MV-4-11 (cell line): ENCODE measurements around the gene HMGN1.

Experiments used
- DNase-seq: peaks from one replicate; lab custom pipeline; 2025; lab: John Stamatoyannopoulos, UW

The HMGN1 gene

DNA sequence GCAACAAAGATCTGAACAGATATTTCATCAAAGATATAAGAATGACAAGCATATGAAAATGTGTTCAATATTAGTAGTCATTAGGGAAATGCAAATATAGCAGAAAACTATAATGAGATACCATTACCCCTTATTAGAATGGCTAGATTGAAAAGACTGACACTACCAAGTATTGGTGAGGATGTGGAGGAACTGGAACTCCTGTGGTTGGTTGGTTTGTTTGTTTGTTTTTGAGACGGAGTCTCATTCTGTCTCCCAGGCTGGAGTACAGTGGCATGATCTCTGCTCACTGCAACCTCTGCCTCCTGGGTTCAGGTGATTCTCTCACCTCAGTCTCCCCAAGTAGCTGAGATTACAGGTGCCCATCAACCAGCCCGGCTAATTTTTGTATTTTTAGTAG lies 18.9 kb upstream of the HMGN1 start:
- DNase-seq = no peak

DNA sequence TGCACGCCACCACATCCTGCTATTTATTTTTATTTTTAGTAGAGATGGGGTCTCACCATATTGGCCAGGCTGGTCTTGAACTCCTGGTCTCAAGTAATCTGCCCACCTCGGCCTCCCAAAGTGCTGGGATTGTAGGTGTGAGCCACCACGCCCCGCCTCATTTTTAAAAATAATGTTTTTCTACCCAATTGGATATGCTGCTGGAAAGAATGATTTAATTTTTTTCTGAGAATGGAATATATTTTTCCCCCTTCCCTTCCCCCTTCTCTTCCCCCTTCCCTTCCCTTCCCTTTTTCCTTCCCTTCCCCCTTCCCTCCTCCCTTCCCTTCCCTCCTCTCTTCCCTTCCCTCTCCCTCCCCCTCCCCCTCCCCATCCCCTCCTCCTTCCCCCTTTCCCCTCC lies 17.7 kb upstream of the HMGN1 start:
- no peak for DNase-seq

DNA sequence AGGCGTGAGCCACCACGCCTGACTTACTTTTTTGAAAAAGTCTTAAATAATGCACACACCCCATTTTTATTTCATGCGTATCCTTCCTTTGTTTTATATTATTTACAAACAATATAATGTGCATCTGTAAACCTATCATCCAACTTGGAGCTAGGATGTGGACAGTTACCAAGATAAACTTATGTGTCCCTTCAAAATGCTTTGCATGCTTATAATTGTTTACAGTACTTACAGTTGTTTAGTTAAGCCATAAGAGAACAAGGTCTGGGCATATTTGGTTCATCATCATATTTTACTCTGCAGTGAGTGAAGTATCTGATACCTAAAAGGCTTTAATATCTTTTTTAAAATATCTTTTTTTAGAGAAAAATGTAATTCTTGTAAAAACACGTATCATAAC lies 16.1 kb upstream of the HMGN1 start:
- no peak for DNase-seq

DNA sequence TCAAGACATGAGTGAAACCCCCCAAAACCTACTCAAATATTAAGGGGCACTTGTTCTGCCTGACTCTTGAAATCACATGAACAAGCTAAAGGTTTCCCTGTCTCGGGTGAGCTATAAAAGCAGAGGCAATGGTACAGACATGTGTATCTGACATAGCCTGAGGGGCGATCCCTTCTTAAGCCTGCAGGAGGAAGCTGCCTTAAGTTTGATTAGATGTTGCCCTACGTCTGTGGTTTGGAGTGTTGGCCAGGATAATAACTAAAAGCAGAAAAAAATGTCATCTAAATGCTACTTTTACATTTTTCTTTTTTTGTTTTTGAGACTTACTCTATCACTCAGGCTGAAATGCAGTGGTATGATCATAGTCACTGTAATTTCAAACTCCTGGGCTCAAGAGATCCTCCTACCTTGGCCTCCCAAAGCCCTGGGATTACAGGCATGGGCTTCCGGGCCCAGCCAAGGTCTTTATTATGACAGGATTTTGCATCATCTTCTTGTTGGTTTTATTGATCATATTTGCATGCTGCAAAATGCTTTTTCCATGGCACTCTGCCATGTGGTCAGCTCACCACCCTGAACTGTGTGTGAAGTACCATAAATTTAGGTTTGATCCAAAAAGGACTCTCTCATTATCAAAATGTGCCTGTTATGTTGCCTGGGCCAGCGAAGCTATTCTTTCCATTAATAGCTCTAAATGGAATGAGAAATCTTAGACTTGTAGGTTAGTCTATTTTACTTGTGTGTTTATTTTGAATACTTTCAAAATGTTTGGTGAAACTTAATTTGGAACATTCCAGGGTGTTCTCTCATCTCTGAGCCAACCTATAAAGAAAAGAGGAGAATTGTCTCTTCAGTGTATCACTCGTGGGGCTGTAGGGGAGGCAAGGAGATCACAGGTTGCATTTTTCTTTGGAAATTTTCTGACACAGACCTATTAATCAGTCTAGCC lies 15.0 kb upstream of the HMGN1 start:
- DNase-seq = peak; percentile 47

DNA sequence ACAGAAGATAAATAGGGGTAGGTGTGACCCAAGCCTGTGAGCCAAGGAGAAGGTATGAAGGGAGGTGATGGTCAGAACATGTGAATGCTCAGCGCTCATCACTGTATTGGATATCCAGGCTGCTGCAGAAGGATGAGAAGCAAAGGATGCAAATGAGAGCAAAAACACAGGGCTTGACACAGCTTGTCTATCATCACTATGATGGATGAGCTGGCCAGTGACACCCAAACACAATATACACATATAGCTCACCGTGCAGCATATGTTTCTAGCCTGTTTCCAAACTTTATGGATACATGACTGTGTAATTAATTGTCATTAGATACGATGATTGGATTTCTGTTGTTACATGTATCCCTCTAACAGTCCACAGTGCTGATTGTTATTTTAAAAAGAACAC lies 13.8 kb upstream of the HMGN1 start:
- no peak for DNase-seq

DNA sequence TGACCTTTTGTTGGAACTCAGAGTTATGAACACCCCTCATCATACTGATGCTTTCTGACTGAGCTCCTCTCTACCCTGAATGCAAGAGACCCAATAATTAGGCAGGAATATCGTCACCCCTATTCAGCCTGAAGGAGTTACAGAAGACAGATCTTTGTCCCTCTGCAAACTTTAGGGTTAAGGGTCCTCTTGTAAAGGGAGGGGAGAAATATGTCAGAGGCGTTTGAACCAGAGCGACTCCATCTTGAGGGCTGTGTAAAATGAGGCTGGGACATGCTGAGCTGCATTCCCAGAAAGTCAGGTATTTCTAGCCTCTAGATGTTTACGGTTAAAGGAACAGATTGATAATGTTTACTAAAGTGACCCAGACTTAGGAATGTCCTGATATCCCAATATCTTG lies 10.5 kb upstream of the HMGN1 start:
- no peak for DNase-seq

DNA sequence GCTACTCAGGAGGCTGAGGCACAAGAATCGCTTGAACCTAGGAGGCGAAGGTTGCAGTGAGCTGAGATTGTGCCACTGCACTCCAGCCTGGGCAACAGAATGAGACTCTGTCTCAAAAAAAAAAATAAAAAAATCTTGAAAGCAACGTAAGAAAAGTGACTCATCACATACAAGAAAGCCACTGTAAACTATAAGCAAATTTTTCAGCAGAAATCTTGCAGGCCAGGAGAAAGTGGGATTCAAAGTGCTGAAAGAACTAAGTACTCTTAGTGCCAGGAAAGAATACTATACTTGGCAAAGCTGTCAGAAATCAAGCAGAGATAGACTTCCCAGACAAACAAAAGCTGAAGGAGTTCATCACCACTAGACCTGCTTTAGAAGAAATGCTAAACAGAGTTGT lies 4.4 kb upstream of the HMGN1 start:
- DNase-seq = no peak

DNA sequence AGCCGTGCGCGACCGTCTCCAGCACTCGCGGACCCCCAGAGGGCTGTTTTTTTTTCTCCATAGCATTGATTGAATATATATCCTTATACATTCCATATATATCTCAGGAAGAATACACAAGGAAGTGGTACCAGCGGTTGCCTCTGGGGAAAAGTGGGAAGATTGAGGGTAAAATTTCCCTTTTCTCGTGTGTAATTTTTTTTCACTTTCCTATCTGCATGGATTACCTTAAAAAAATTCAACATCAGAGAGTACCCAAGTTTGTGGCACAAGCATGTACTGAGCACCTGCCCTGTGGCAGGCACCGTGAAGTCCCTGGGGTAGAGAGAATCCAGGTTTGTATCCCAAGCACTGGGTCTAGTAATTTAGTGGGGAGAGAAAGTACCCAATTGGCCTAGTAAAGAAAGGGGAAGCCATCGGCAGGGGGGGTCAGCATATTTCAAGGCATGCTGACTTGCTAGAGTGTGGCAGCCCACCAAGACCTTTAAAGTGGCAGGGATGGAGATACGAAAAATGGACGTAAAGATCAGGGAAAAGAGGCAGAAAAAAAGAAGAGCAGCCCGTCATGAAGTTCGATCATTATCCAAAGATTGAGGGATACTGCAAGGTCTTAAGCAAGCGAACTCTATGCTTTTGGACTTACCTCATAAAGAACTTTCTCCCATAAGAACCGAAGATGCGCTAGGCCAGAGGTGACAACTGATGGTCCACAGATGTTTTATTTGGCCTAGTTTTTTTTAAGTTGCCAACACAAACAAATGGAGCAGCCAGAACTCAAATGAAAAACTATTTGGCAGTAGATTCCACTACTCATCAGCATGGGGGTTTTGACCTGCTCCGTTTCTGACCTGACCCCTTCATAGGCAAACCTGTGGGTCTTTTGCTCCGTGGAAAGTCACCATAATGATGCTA lies 1.5 kb upstream of the HMGN1 start:
- DNase-seq = no peak

DNA sequence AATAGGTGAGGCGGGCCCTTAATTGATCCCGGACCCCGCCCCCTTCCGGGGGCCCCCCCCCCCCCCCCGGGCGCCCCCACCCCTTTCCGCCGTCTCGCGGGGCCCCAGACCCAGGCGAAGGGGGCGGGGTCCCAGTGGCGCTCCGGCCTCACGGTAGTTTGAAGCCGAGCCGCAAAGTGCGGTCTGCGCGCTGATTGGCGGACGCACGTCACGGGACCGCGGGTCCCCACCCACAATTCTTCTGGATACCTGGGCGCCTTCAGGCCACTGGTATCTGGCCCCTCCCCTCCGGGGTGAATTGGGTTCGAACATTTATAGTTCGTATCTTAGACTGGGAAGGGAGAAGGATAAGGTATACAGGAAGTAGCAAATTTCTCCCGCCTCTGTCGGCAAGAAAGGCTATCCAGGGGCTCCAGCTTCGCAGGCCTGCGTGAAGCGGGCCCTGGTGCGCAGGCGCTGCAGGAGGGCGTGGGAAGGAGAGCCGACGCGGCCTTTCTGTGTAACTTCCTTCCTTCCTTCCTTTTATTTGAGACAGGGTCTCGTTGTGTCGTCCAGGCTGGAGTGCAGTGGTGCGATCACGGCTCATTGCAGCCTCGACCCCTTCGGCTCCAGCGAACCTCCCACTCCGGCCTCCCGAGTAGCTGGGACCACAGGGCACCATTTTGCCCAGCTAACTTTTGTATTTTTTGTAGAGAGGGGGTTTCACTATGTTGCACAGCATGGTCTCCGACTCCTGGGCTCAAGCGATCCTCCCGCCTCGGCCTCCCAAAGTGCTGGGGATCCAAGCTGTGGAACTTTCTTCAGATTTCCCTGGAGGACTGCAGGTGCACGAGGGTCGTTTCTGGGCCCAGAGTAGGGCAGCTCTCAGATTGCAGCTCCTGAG lies 564 bp upstream of the HMGN1 start:
- peak; percentile 97 for DNase-seq

DNA sequence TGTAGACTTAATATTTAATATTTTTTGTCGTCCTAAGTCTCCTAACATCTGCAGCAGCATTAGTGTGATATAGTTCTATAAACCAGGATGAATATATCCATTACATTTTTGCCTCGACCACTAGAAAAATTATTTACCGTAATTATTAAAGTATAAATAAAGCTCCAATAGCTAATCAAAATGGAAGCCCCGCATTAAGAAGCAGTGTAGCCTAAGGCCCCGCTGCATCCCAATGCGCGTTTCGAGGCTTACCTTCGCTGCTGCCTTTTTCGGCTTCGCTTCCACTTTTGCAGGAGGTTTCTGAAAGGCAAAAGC lies 891 bp downstream of the HMGN1 start:
- DNase-seq = no peak

DNA sequence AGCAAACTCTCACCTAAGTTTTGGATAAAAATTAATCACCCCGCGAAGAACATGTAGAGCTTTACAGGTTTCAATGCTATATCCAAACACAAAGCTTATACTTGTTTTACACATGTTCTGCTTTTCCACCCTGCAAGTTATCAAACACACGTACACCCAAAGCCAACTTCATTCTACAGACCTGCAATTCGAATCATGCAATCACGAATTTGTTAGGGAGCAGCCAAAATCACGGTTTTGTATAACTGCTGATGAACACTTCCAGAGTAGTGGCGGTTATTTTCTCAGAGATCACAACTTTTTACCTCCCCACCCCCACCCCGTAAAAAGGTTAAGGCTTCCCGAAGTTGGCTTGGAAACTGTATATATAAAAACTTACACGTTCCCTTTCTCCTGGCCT lies 1.4 kb downstream of the HMGN1 start:
- DNase-seq = no peak

DNA sequence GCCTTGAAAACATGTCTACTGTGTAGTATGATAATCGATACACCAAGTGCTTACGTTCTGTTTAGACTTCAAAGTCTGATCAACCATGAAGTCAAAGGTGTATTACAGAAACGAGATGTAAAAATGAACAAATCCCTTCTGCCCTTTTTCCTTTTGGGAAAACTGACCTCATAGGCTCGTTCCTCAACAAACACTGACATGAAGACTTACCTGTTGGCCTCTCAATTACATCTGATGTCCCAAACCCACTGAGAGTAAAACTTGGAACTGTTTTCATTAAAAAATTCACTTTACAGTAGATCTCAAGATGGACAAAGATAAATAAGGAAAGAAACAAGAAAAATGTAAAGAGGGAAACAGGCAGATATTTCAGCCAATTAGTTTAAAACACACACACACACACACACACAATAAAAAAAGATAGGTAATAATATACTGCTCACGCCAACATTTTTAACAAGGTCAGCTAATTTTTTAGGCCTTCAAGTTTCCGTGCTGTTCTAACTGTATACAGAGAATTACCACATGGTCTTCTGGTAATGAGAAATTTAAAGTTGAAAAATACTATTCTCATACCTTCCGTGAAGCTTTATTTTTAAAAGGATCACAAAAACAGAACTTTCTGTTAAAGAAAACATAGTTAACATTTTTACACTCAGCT lies 2.1 kb downstream of the HMGN1 start:
- no peak for DNase-seq

DNA sequence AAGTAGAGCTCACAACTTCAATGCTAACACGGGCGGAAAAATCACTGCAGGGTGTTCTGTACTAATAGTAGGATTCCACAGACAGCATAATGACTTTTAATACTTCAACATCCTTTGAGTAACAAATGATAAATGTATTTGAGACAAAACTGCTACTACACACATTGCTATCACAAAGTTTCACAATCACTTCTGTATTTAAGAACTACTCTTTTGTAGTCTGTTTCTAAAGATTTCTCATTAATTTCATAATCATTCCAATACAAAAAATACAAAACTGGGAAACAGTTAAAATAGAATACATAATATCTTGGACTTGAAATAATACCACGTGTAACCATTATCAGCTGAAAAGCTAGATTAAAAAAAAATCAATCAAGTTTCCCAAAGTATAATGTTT lies 2.7 kb downstream of the HMGN1 start:
- no peak for DNase-seq

DNA sequence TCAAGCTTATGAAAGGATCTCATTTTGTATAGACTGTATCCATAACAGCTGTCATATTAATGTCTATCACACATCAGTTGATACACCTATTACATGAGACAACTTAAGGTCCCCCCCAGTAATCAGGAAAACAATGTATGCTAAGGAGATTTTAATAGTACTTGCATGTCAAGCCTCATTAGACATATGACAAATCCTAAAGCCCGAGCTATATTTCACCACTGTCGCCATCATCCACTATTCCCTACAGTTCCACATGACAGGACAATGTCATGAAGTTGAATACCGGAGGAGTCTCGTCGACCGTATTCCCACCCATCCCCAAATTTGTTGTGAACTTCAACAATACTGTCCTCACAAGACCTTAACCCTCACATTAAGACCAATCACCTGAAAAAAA lies 3.4 kb downstream of the HMGN1 start:
- DNase-seq = no peak

DNA sequence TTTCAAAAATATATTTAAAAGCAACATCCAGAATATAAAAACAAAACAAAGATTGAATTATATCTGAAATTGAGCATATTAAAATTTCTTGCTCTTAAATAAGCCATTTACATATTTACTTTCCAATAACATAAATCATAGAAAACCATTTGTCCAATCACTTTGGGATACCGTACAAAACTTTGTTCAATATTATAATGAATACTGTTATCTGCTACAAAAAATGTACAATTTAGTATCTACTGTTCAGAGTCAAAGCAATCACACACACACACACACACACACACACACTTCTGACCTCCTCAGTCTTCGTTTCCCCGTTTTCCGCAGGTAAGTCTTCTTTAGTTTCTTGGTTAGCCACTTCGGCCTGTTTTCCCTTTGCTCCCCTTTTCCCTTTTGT lies 4.0 kb downstream of the HMGN1 start:
- DNase-seq = no peak

DNA sequence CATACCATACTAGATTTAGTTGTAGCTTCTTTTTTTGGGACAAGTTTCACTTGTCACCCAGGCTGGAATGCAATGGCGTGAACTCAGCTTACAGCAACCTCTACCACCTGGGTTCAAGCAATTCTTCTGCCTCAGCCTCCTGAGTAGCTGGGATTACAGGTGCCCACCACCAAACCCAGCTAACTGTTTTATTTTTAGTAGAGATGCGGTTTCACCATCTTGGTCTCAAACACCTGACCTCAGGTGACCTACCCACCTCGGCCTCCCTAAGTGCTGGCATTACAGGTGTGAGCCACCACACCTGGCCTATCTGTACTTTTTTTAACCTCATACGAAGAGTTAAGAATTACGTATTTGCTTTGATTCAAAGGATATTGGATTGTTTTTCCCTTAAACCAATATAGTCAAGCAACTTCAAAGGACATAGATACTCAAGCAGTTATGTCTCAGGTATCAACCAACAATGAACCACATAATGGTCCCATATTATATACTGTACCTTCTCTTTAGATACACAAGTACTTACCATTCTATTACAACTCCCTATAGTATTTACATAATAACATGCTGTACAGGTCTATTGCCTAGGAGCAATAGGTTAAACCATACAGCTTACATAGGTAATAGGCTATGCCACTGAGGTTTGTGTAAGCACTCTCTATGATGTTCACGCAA lies 7.5 kb downstream of the HMGN1 start:
- DNase-seq = no peak

DNA sequence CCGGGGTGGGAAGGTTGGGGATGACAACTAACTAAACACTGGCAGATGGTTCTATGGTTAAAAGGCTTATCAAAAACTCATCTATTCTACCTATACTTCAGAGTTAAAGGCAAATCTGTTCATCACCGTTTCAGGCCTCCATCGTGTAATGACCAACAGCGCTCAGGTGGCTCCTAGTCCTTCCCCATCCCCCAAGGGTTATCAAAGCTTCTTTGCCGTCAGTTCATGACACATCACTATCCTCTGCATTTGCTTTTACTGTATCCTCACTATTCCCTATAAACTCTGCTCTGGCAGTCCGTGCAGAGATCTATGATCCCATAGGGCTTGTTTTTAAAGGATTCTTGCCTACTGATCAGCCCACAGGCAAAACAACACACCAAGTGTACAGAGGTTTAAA lies 8.2 kb downstream of the HMGN1 start:
- DNase-seq = no peak

DNA sequence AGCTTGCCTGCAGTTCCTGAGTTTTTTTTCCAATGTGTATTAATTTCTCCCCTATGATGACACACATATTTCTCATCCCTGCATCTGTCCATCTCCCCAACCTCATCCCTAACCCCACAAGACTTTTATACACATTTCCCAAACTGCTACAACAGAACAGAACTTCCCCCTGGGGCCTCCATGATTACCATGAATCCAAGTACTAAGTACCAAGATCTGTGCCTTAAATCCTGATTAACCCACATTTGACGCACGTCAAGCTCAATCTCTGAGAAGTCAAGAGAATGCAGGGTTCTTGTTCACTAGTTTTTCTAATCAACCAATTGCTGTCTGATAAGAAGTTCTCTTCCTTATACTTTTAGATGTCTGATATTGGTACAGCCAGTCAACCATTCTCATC lies 9.7 kb downstream of the HMGN1 start:
- DNase-seq = no peak

DNA sequence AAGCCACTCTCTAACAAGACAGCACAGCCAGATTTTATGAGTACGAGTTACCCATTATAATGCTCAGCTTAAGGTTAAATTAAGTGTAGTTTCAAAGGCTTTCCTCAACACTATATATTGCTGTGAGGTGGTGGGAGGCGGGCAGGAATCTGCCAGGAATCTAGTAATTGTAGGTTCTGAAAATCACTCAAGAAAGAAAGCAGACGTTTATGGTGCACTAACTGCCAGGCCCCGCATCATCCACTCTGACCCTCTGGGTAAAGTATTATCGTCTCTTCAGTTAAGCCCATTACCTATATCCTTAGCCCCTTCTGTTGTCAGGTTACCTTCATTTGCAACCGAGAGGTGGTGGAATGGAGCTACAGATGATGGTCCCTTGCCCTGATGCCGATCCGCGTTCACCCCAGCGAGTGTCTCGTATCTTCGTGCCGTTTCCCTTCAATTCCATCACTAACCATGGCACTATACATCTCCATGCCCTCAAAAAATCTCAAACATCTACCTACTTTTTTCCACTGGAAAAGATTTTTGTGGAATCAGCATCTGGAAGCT lies 12.4 kb downstream of the HMGN1 start:
- no peak for DNase-seq

DNA sequence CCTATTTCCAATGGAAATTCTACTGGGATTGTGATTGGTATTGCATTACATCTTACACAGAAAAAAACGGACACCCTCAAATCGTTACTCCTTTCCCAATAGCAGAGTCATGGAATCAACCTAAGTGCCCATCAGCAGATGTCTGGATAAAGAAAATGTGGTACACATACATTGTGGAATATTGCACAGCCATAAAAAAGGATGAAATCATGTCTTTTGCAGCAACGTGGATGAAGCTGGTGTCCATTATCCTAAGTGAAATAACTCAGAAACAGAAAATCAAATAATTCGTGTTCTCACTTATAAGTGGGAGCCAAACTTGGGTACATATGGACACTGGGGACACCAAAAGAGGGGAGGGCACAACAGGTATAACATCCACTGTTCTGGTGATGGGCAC lies 14.3 kb downstream of the HMGN1 start:
- no peak for DNase-seq

DNA sequence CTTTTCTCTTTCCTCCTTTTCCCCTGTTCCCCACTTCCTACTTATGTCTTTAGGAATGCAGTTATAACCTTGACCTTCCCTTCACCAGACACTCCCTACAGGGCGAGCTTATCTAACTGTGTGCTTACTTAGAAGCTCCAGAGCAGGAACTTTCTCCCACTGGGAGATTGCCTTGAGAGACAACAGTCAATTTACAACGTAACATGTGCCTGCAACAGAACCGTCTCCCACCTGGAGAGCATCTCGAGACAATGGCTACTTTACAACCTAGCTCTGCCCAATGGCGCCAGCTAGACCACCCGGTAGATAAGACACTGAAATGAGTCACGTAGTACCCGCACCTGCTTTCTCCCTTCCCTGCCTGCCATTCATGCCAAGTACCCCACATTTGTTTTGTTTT lies 16.7 kb downstream of the HMGN1 start:
- no peak for DNase-seq
